Endothelial cell of hepatic sinusoid (primary cell): ENCODE data around the gene SLC25A29.
"Not testable (repeated sequence)": the region's sequence is repeated elsewhere in the genome, so short reads cannot be mapped to it uniquely, and the experiment has no call there.

Experiments used
- in situ Hi-C: cut with HindIII; loops from 2 replicates; pipeline ENCODE4 v1.10.0; 2017; ENCODE audit warnings: low sequenced_read_pairs

SLC25A29 gene

GRCh38 chr14:100313464-100314230, 7.4 kb upstream of the SLC25A29 start:
- in situ Hi-C loops, result no loop called here

DNA sequence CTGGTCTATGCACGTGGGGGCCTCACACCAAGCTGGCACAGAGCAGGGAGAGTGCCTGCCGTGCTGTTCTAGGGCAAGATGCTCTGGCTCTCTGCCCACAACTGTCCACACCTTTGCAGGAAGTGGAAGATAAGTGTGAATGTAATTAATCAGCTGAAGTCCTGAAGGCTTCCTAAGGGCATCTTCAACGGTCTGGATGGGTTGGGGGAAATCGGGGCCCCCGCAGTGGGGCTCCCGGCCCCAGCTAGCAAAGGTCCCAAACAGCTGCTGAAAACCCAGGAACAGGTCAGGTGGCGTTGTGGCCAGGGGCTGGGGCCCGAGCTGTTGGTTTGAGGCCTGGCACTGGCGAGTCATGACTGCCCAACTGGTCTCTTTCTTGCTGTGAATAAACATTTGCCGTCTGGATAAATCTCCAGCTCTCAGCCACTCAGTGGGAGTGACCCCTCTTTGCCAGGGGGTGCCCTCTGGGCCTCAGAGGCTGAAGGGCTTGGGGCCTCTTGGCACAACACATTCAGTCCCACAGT, 6.7 kb upstream of the SLC25A29 start:
- in situ Hi-C loops, result no loop called here

GRCh38 chr14:100312110-100312876, 6.0 kb upstream of the SLC25A29 start:
- in situ Hi-C loops, result not testable (repeated sequence)

- in situ Hi-C loops, result no loop called here
These were observed 2.9 kb upstream of the SLC25A29 start for GRCh38 chr14:100309028-100309737.

DNA sequence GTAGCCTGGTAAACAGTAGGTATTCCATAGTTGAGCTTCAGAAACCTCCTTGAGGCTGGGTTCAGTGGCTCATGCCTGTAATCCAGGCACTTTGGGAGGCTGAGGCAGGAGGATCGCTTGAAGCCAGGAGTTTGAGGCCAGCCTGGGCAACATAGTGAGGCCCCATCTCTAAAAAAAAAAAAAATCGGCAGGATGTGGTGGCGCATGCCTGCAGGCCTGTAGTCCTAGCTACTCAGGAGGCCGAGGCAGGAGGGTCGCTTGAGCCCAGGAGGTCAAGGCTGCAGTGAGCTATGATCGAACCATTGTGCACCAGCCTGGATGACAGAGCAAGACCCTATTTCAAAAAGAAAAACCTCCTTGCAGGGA, 2.2 kb upstream of the SLC25A29 start:
- in situ Hi-C loops, result not testable (repeated sequence)

DNA sequence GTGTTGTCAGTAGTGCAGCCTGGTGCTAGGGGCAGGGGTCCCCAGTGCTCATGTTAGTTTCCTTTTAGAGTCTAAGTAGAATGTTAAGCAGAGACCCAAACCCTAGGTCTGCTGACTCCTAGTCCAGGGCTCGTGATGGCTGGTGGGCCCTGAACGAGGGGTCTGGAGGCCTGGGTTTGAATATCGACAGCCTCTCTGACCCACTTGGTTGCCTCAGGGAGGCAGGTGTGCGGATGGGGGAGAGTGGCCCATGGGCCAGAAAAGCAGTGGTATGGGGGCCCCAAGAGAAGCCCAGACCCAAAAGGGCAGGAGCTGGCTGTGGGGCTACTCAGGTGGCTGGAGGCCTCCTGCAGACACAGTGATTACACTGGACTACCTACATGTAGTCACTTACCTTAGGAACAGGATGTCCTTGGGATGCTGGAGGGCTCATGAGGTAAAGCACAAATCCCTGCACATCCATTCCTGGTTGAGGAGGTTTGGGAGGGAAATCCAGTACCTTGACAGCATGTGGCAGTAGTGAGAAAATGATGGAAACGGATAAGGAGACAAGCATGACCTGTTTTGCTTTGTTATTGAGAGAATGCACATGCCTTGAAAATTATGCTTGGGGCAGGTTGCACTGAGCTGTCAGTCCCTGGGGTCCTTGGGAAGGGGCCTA, 1.7 kb upstream of the SLC25A29 start:
- in situ Hi-C loops, result no loop called here

DNA sequence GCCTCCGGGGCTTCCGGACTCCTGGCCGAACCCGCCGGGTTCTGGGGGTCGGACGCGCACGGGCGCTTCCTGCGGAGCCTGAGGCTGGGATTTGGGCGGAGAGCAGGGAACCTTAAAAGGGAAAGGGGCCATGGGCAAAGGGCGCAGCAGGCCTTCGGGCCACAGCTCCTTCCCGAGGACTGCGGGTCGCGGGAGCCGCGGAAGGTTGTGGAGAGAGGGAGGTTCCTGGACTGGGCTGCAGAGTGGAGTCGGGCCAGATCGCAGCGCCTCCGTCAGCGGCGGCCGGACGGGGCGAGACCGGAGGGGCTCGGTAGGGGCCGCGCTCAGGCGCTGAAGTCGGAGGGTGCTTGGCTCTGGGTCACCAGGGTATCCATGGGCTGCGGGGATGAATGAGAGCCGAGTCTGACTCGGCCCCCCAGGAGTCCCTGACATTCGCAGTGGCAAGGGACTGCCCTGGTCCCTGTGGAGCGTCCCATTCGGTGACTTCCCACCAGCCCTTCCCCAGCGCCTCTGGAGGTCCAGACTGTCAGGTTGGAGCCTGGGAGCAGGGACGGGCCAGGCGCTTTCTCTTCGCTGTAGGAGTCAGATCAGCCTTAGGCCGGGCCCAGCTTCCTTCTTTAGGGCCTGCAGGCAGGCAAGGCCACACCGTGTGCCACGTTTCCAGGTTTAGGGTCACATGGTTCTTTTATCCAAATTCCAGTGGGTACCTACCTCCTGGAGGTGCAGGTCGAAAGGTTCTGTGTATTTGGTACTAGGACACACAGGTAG, 938 bp upstream of the SLC25A29 start:
- in situ Hi-C loops, result no loop called here

GRCh38 chr14:100305324-100306100, 732 bp downstream of the SLC25A29 start:
- in situ Hi-C loops, result no loop called here

DNA sequence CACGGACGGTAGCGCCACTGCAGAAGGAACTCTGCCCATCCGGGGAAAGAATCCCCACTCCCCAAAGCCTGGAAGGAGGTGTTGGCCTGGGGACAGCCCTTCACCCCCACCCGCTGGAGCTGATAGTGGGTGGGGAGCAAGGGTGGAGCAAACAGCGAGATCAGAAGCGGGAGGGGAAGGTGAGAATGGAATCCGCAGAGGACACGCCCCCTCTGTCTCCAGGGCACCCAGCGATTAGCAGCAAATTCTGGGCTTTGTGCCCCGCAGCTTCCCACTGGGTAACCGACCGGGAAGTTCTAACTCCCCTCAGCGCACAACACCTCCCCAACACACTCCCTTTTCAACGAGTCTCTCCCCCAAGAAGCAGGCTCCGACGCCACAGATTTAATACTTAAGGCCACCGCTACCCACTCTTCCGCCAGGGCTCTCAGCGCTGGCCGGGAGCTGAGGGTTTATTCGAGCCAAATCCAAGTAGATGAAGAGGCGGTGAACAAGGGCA, 1.4 kb downstream of the SLC25A29 start:
- in situ Hi-C loops, result no loop called here

- in situ Hi-C loops, result no loop called here
These were observed 2.3 kb downstream of the SLC25A29 start for GRCh38 chr14:100303925-100304324.

DNA sequence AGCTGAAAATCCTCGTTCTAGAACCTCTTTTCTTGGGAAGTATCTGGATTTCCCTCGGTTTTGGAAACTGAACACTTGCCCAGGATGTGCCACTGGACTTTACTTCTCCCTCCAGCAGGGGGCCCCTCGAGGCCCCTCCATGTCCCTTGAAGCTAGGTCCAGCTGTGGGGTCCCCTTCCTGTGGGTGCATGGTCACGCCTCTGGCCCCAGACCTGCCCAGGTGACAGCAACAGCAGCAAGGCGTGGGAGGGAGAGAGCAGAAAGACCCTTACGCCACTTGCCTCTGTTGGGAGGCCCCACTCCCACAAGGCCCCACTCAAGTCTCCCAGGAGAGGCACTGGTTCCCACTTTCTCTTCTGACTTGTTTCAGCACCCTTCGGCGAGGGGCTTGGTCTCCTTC, 3.1 kb downstream of the SLC25A29 start:
- in situ Hi-C loops, result no loop called here

GRCh38 chr14:100302616-100303015, 3.6 kb downstream of the SLC25A29 start:
- in situ Hi-C loops, result no loop called here

GRCh38 chr14:100299238-100299560, 7.0 kb downstream of the SLC25A29 start:
- in situ Hi-C loops, result no loop called here

DNA sequence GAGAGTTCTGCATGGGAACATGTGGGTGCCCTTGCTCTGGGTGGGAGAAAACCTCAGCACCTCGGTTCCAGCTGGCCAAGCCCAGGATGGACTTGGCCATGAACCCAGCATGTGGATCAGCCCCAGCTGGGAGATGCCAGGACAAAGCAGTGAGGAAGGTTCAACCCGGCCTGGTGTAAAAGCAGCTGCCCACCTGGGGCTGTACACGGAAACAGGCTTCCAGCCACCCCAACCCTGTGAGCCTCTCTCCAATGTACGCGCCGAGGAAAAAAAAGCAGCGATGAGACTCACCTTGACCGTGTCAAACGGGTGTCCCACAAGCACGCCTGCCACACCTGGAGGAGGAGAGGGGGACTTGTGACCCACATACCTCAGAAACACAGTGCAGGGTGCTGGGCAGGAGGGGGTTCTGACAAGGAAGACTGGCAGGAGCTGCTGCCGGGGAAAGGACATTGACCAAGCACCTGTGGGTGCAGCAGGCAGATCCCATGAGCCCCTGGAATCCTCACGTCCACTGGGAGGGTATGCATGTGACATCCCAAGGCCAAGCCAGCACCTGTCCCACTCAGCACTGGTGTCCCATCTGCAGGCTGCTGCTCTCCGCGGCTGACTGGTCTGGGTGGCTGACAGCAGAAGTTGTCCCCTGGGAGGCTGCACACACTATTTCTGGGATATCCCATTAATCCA, 7.5 kb downstream of the SLC25A29 start:
- in situ Hi-C loops, result no loop called here

- in situ Hi-C loops, result no loop called here
These were observed 8.6 kb downstream of the SLC25A29 start for GRCh38 chr14:100297320-100298300.

- in situ Hi-C loops, result not testable (repeated sequence)
These were observed 9.5 kb downstream of the SLC25A29 start for GRCh38 chr14:100296729-100297128.

GRCh38 chr14:100296106-100296651, 10.1 kb downstream of the SLC25A29 start:
- in situ Hi-C loops, result no loop called here
